Smooth muscle cell (in vitro differentiated cells): ENCODE data around the gene PDILT. TPM values are rescaled to one million over a fixed set of nuclear protein-coding genes. Genes with fewer than 3 reads are reported as not detected.

Source experiments
- DNase-seq: peaks from one replicate; lab custom pipeline; 2025; ENCODE audit not compliant: unreplicated experiment; lab: John Stamatoyannopoulos, UW
- H2AFZ ChIP-seq: fragments of 200-600 bp; sonication (generic); 2 replicates; pipeline ENCODE4 v1.6.0; 2016; ENCODE audit warnings: antibody characterized with exemption, low read depth, mild to moderate bottlenecking
- H3F3A ChIP-seq: fragments of 200-600 bp; sonication (generic); 2 replicates; pipeline ENCODE4 v1.6.0; 2017; ENCODE audit warnings: antibody characterized with exemption, low read depth
- H3K27ac ChIP-seq: fragments of 200-600 bp; sonication (generic); 2 replicates; pipeline ENCODE4 v1.5.1; 2016; ENCODE audit warnings: low read depth, mild to moderate bottlenecking
- H3K27me3 ChIP-seq: fragments of 200-600 bp; sonication (generic); 2 replicates; pipeline ENCODE4 v1.6.1; 2016; ENCODE audit warnings: low read depth, mild to moderate bottlenecking
- H3K36me3 ChIP-seq: fragments of 200-600 bp; sonication (generic); 2 replicates; pipeline ENCODE4 v1.5.1; 2016; ENCODE audit warnings: low read depth
- H3K4me1 ChIP-seq: fragments of 200-600 bp; sonication (generic); 2 replicates; pipeline ENCODE4 v1.5.1; 2016; ENCODE audit warnings: low read depth
- H3K4me2 ChIP-seq: fragments of 200-600 bp; sonication (generic); 2 replicates; pipeline ENCODE4 v1.6.0; 2016; ENCODE audit warnings: mild to moderate bottlenecking
- H3K4me3 ChIP-seq: fragments of 200-600 bp; sonication (generic); 2 replicates; pipeline ENCODE4 v1.5.1; 2016; ENCODE audit warnings: mild to moderate bottlenecking
- H3K79me2 ChIP-seq: fragments of 200-600 bp; sonication (generic); 2 replicates; pipeline ENCODE4 v1.6.0; 2016; ENCODE audit warnings: low read depth, mild to moderate bottlenecking
- H3K9ac ChIP-seq: fragments of 200-600 bp; sonication (generic); 2 replicates; pipeline ENCODE4 v1.6.0; 2016; ENCODE audit warnings: low read depth
- H3K9me3 ChIP-seq: fragments of 200-600 bp; sonication (generic); replicated peaks from 2 replicates; pipeline ENCODE4 v1.5.1; 2016; ENCODE audit warnings: low read depth
- H4K20me1 ChIP-seq: fragments of 200-600 bp; sonication (generic); 2 replicates; pipeline ENCODE4 v1.6.0; 2016; ENCODE audit warnings: low read depth
- CTCF ChIP-seq: fragments of 200-600 bp; sonication (generic); IDR thresholded peaks from 2 replicates; pipeline ENCODE4 v1.5.1; 2017; ENCODE audit warnings: borderline replicate concordance, mild to moderate bottlenecking, antibody characterized with exemption; ENCODE audit not compliant: insufficient read depth, poor library complexity, severe bottlenecking
- WGBS: methylation state at CpG from one replicate; pipeline ENCODE4 v1.1.7; 2016; ENCODE audit warnings: low lambda C conversion rate; 5-methylcytosine and 5-hydroxymethylcytosine counted together
- polyA plus RNA-seq: library from polyadenylated mRNA; unstranded; fragments of >200 nt; fragmentation: Nextera tagmentation; extraction: Ambion mirVana; gene quantifications from 2 replicates; pipeline ENCODE4 v1.2.1, GENCODE V29; 2016
- total RNA-seq: library from RNA; depleted of rRNA; stranded (reverse); fragments of >200 nt; gene quantifications from 2 replicates; pipeline ENCODE4 v1.2.3, GENCODE V29; 2014

PDILT gene
- total and polyA plus RNA-seq, 2 experiments from 2014 or later: not detected

GRCh38 chr16:20395946-20396345, 8.6 kb downstream of the PDILT start:
- H2AFZ ChIP-seq: no peak overlapping the region
- no peaks in the 10 kb centered on the region for H4K20me1 ChIP-seq
- no peaks in the 10 kb centered on the region for H3K4me1 ChIP-seq
- H3K36me3 ChIP-seq: no peaks in the 10 kb centered on the region
- no peaks in the 10 kb centered on the region for H3F3A ChIP-seq
- no peak for DNase-seq
- TF ChIP-seq CTCF: no peak
- H3K4me2 ChIP-seq: no peak overlapping the region
- no peak overlapping the region for H3K27ac ChIP-seq
- no peak overlapping the region for H3K9ac ChIP-seq
- WGBS: 88% methylated on average over 2 of the region's 2 CpGs
- no peaks in the 10 kb centered on the region for H3K9me3 ChIP-seq
- no peaks in the 10 kb centered on the region for H3K27me3 ChIP-seq
- no peak overlapping the region for H3K4me3 ChIP-seq
- no peaks in the 10 kb centered on the region for H3K79me2 ChIP-seq

GRCh38 chr16:20393801-20394577, 10.5 kb downstream of the PDILT start:
- no peaks in the 10 kb centered on the region for H3K9me3 ChIP-seq
- no peaks in the 10 kb centered on the region for H3K36me3 ChIP-seq
- no peak overlapping the region for H3K27ac ChIP-seq
- H3K4me2 ChIP-seq: no peak overlapping the region
- no peak for TF ChIP-seq CTCF
- H3K27me3 ChIP-seq: no peaks in the 10 kb centered on the region
- no peak overlapping the region for H2AFZ ChIP-seq
- no peaks in the 10 kb centered on the region for H3K79me2 ChIP-seq
- H4K20me1 ChIP-seq: no peaks in the 10 kb centered on the region
- no peak overlapping the region for H3K9ac ChIP-seq
- WGBS: 67% methylated on average over 2 of the region's 2 CpGs
- H3F3A ChIP-seq: no peaks in the 10 kb centered on the region
- H3K4me1 ChIP-seq: no peaks in the 10 kb centered on the region
- DNase-seq: no peak
- H3K4me3 ChIP-seq: no peak overlapping the region

- H3K27ac ChIP-seq: no peak overlapping the region
- WGBS: 91% methylated on average over 5 of the region's 5 CpGs
- no peaks in the 10 kb centered on the region for H3K9me3 ChIP-seq
- no peaks in the 10 kb centered on the region for H3F3A ChIP-seq
- no peak overlapping the region for H3K4me3 ChIP-seq
- H3K4me1 ChIP-seq: no peaks in the 10 kb centered on the region
- no peaks in the 10 kb centered on the region for H3K36me3 ChIP-seq
- no peak for TF ChIP-seq CTCF
- DNase-seq: no peak
- H4K20me1 ChIP-seq: no peaks in the 10 kb centered on the region
- no peaks in the 10 kb centered on the region for H3K79me2 ChIP-seq
- H3K9ac ChIP-seq: no peak overlapping the region
- no peak overlapping the region for H3K4me2 ChIP-seq
- H3K27me3 ChIP-seq: no peaks in the 10 kb centered on the region
- no peak overlapping the region for H2AFZ ChIP-seq
Measured at GRCh38 chr16:20391045-20391444, 13.5 kb downstream of the PDILT start.

- no peak overlapping the region for H2AFZ ChIP-seq
Measured at GRCh38 chr16:20388854-20389253, 15.7 kb downstream of the PDILT start.

More at GRCh38 chr16:20388854-20389253, 15.7 kb downstream of the PDILT start:
- Histone ChIP-seq H3K9me3 (no peaks in the 10 kb centered on the region), H3K27ac (no peak overlapping the region), H3K36me3 (no peaks in the 10 kb centered on the region), H4K20me1 (no peaks in the 10 kb centered on the region), H3K27me3 (no peaks in the 10 kb centered on the region), H3K4me1 (no peaks in the 10 kb centered on the region), H3F3A (no peaks in the 10 kb centered on the region), H3K79me2 (no peaks in the 10 kb centered on the region), H3K4me2 (no peak overlapping the region), H3K9ac (no peak overlapping the region), H3K4me3 (no peak overlapping the region)
- WGBS: 63% methylated on average over 1 of the region's 1 CpG
- no peak for DNase-seq
- no peak for TF ChIP-seq CTCF
